Body of pancreas (tissue), 4 donors: ENCODE results near the gene TRPM5.

Experiments
- POLR2A ChIP-seq, 3 donors: fragments of 450-650 bp; IDR thresholded peaks; one replicate each; pipeline ENCODE4 v1.6.1; 2016; ENCODE audit warnings: antibody characterized with exemption in 3 of 3, mild to moderate bottlenecking in 2 of 3
- TF ChIP-seq, protein P1 (sequence below), 7 experiments: fragments of 450-650 bp in 4 of 7; fragments of 200-600 bp in 3 of 7; sonication (generic) in 3 of 7; IDR thresholded peaks; one replicate each; pipeline ENCODE4 v1.5.1; 2016 to 2019; ENCODE audit warnings: antibody characterized with exemption in 7 of 7

DNA sequence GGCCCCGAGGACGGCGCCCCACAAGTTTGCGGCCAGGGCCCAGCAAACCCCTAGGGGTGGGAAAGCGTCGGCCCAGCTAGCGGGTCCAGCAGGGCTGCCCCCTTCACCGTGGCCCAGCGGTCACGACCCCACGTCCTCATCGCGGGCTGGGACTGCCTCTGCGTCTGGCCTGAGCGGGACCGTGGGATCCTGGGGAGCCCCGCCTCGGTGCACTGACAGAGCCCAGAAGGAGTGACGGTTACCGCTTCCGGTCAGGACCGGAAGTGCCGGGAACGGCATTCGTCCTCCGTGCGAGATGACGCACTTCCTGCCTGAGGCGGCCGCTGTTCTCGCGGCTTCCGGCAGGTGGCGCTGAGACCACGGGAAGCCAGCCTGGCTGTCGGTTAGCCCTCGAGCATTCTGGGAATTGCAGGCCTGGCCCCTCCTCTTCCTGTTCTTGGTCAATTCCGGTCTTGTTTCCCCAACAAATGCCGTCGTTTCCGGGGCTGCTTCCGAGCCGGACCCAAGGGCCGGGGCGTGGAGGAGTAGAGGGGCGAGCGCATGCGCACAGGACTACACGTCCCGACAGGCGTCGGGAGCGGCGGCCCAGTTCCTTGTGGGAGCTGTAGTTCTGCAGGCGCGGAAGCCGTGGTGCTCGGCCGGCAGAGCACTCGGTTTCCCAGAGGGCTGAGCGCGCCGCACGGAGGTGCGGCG lies 44.1 kb downstream of the TRPM5 start, which contains the start of gene TSSC4:
- TF ChIP-seq, protein P1, sequence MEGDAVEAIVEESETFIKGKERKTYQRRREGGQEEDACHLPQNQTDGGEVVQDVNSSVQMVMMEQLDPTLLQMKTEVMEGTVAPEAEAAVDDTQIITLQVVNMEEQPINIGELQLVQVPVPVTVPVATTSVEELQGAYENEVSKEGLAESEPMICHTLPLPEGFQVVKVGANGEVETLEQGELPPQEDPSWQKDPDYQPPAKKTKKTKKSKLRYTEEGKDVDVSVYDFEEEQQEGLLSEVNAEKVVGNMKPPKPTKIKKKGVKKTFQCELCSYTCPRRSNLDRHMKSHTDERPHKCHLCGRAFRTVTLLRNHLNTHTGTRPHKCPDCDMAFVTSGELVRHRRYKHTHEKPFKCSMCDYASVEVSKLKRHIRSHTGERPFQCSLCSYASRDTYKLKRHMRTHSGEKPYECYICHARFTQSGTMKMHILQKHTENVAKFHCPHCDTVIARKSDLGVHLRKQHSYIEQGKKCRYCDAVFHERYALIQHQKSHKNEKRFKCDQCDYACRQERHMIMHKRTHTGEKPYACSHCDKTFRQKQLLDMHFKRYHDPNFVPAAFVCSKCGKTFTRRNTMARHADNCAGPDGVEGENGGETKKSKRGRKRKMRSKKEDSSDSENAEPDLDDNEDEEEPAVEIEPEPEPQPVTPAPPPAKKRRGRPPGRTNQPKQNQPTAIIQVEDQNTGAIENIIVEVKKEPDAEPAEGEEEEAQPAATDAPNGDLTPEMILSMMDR (IDR thresholded peaks at IDR 0.05): peak; percentile 89 to 100 (median 99)
- TF ChIP-seq POLR2A (IDR thresholded peaks at IDR 0.05): peak; percentile 75 to 91 (median 86)
